Gastroesophageal sphincter (tissue), 3 donors: ENCODE data around the gene AGO3.

ENCODE experiments used
- EP300 ChIP-seq: sonication (generic); formaldehyde crosslinking; IDR thresholded peaks from one replicate; pipeline ENCODE4 v1.6.1; 2017; ENCODE audit warnings: antibody characterized with exemption, mild to moderate bottlenecking
- POLR2A ChIP-seq, 2 donors: fragments of 450-650 bp; IDR thresholded peaks; one replicate each; pipeline ENCODE4 v1.6.1; 2017; ENCODE audit warnings: antibody characterized with exemption in 2 of 2, mild to moderate bottlenecking in 2 of 2, moderate library complexity in 1 of 2
- TF ChIP-seq, protein P1 (sequence below), 4 experiments: fragments of 200-600 bp in 2 of 4; fragments of 450-650 bp in 2 of 4; sonication (generic) in 1 of 4; IDR thresholded peaks; one replicate each; pipeline ENCODE4 v1.5.1; 2017 to 2019; ENCODE audit warnings: antibody characterized with exemption in 4 of 4, mild to moderate bottlenecking in 2 of 4, moderate library complexity in 2 of 4

DNA sequence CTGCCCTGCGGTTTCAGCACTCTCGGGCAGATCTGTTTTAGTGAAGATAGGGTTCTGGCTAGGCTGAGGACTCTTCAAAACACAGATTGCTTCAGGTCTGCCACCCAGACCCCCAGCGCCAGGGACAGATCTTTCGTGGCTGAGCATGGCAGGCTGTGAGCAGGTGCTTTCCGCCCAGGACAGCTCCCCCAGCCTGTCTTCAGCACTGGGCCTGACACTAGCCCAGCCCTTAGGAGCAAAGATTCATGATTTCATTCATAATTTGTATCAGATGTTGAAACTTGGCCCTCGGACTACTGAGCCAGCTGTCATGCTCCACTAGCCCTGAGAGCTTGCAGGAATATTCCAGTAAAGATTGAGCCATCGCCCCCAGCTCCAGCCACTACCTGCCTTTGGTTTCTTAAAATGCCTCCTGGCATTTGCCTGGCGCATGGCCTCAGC is 163.7 kb downstream of the AGO3 start:
- TF ChIP-seq, protein P1, sequence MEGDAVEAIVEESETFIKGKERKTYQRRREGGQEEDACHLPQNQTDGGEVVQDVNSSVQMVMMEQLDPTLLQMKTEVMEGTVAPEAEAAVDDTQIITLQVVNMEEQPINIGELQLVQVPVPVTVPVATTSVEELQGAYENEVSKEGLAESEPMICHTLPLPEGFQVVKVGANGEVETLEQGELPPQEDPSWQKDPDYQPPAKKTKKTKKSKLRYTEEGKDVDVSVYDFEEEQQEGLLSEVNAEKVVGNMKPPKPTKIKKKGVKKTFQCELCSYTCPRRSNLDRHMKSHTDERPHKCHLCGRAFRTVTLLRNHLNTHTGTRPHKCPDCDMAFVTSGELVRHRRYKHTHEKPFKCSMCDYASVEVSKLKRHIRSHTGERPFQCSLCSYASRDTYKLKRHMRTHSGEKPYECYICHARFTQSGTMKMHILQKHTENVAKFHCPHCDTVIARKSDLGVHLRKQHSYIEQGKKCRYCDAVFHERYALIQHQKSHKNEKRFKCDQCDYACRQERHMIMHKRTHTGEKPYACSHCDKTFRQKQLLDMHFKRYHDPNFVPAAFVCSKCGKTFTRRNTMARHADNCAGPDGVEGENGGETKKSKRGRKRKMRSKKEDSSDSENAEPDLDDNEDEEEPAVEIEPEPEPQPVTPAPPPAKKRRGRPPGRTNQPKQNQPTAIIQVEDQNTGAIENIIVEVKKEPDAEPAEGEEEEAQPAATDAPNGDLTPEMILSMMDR (IDR thresholded peaks at IDR 0.05) = no peak
- no peak for TF ChIP-seq EP300
- TF ChIP-seq POLR2A (IDR thresholded peaks at IDR 0.05) = no peak
